Parathyroid adenoma (tissue), 2 donors: Measurements from ENCODE around the gene TBC1D22A.

Experiments
- H2AFZ ChIP-seq: fragments of 300-600 bp; sonication (generic); one replicate; pipeline ENCODE4 v1.7.0; 2017; ENCODE audit warnings: antibody characterized with exemption, mild to moderate bottlenecking
- H3K27ac ChIP-seq: fragments of 300-600 bp; sonication (generic); one replicate; pipeline ENCODE4 v1.7.0; 2017
- H3K27me3 ChIP-seq: fragments of 300-600 bp; sonication (generic); one replicate; pipeline ENCODE4 v1.7.0; 2017; ENCODE audit warnings: low read length; ENCODE audit not compliant: control insufficient read depth, insufficient read depth
- H3K36me3 ChIP-seq: fragments of 300-600 bp; sonication (generic); one replicate; pipeline ENCODE4 v1.7.0; 2017; ENCODE audit warnings: low read length; ENCODE audit not compliant: control insufficient read depth, insufficient read depth
- H3K4me1 ChIP-seq: fragments of 300-600 bp; sonication (generic); one replicate; pipeline ENCODE4 v1.7.0; 2017; ENCODE audit warnings: control low read depth
- H3K4me2 ChIP-seq: fragments of 300-600 bp; sonication (generic); one replicate; pipeline ENCODE4 v1.7.0; 2017; ENCODE audit warnings: low read length
- H3K4me3 ChIP-seq: fragments of 300-600 bp; sonication (generic); one replicate; pipeline ENCODE4 v1.7.0; 2017; ENCODE audit warnings: low read depth, low read length
- H3K79me2 ChIP-seq: fragments of 300-600 bp; sonication (generic); one replicate; pipeline ENCODE4 v1.7.0; 2017; ENCODE audit warnings: control low read depth
- H3K9ac ChIP-seq: fragments of 300-600 bp; sonication (generic); one replicate; pipeline ENCODE4 v1.7.0; 2017; ENCODE audit warnings: mild to moderate bottlenecking
- H3K9me3 ChIP-seq: fragments of 300-600 bp; sonication (generic); one replicate; pipeline ENCODE4 v1.7.0; 2017; ENCODE audit warnings: low read length; ENCODE audit not compliant: control insufficient read depth
- CTCF ChIP-seq: fragments of 300-600 bp; sonication (generic); IDR thresholded peaks from one replicate; pipeline ENCODE4 v1.7.0; 2017; ENCODE audit warnings: antibody characterized with exemption, mild to moderate bottlenecking
- donor health status: primary hyperparathyroidism.

Gene TBC1D22A

DNA sequence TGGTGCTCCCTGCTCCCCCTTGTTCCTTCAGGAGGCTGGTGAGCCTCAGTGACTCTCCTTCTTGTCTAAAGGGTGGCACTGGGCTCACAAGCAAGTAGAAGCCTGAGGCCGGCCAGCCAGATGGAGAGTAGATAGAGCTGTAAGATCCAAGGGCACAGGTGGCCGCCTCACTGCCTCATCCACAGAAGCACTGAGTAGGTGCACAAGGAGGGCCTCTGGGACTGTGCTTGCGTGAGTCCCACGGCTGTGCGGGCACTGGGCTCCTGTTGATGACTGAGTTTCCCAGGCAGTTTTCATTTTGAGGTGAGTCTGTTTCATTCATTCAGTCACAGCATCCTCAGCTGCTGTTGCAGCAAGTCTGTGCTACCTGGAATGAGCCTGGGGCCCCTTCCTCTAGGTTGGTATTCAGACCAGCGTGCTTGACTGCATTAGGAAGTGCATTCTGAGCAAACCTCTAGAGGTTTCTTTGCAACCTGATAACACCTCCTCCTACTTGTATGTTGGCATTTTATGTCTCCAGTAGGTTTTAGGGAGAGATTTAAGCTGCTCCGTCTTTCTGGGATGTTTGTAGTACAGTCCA, 184.0 kb downstream of the TBC1D22A start:
- Histone ChIP-seq H3K4me1 (no peaks in the 10 kb centered on the region), H3K4me3 (no peak overlapping the region), H3K4me2 (no peak overlapping the region), H2AFZ (no peak overlapping the region), H3K27me3 (no peaks in the 10 kb centered on the region), H3K27ac (no peak overlapping the region), H3K9ac (no peak overlapping the region), H3K79me2 (no peaks in the 10 kb centered on the region), H3K36me3 (no peaks in the 10 kb centered on the region), H3K9me3 (no peaks in the 10 kb centered on the region)
- TF ChIP-seq CTCF: no peak

- Histone ChIP-seq H3K36me3 (no peaks in the 10 kb centered on the region), H3K27me3 (no peaks in the 10 kb centered on the region), H3K4me3 (no peak overlapping the region), H3K9ac (no peak overlapping the region), H3K4me1 (no peaks in the 10 kb centered on the region), H3K27ac (no peak overlapping the region), H3K4me2 (no peak overlapping the region), H3K9me3 (no peaks in the 10 kb centered on the region), H3K79me2 (no peaks in the 10 kb centered on the region), H2AFZ (no peak overlapping the region)
- TF ChIP-seq CTCF: no peak
These were observed 185.2 kb downstream of the TBC1D22A start for GRCh38 chr22:46947516-46948257.

DNA sequence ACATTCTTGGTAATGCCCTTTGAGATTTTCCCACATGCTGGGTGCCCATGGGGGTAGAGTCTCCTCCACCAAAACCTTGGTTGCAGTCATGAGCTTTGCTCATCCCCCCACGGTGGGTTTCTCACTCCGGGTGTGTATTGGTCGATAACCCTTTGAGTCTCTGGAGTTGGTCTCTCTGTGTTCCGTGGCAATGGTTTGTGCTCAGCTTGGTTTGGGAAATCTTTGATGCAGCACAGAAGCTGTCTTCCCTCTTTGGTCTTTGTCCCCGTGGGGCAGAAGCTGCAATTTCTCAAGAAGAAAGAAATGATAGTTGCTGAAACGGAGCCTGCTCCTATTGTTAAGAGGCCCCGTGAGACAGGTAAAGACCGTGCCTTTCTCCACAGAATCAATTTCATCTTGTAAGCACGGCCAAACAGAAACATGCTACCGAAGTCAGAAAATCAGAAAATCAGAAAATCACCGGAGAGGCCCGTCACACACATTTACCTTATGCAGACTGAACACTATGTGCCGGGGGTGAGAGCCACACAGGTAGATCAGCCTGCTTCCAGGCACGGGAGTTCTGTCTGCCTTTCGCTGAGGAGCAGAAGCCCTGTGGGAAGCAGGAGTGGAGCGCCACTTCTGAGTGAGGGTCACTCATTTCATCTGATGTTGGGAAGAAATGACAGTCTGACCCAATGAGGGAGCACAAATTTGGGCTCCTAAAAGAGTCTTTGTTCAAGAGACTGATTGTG, 186.1 kb downstream of the TBC1D22A start:
- no peaks in the 10 kb centered on the region for H3K4me1 ChIP-seq
- no peaks in the 10 kb centered on the region for H3K27me3 ChIP-seq
- H3K4me2 ChIP-seq: no peak overlapping the region
- no peaks in the 10 kb centered on the region for H3K9me3 ChIP-seq
- H3K9ac ChIP-seq: no peak overlapping the region
- no peak overlapping the region for H3K4me3 ChIP-seq
- H3K27ac ChIP-seq: no peak overlapping the region
- H3K36me3 ChIP-seq: no peaks in the 10 kb centered on the region
- no peak overlapping the region for H2AFZ ChIP-seq
- no peaks in the 10 kb centered on the region for H3K79me2 ChIP-seq
- TF ChIP-seq CTCF: no peak

DNA sequence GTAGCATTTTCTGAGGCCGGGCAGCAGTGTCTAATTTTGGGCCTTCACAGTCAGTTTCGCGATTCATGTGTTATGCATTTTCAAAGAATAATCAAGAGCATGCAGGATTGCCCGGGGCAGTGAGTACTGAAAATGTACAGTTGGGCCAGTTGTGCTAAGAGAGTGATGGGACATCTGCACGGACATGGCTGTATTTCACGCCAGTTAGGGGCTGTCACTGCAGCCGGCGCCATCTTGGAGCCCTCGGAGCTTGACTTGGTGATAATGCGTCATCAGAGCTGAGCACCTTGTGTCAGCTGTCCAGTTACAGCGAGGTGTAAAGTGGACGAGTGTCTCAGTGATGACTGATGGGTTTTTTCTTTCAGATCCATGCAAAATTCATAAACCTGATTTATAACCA, 188.9 kb downstream of the TBC1D22A start:
- Histone ChIP-seq H3K79me2 (no peaks in the 10 kb centered on the region), H3K27me3 (no peaks in the 10 kb centered on the region), H2AFZ (no peak overlapping the region), H3K9ac (no peak overlapping the region), H3K9me3 (no peaks in the 10 kb centered on the region), H3K27ac (no peak overlapping the region), H3K4me1 (no peaks in the 10 kb centered on the region), H3K4me3 (no peak overlapping the region), H3K4me2 (no peak overlapping the region), H3K36me3 (no peaks in the 10 kb centered on the region)
- no peak for TF ChIP-seq CTCF
